ENCODE data around the gene RIPOR2. TPM values are rescaled to one million over a fixed set of nuclear protein-coding genes. Genes with fewer than 3 reads are reported as not detected.

RIPOR2 gene
- total and polyA plus RNA-seq, 2 donors (not counting 3 experiments of a cell fraction or from before 2014, with no cell fraction given), result 0.10 TPM; not detected in 1

- H3K79me2 ChIP-seq (ENCODE audit: control insufficient read depth, insufficient read depth, low read length), result no peaks in the 10 kb centered on the region
- H4K20me1 ChIP-seq (replicated peaks; ENCODE audit: control insufficient read depth, extremely low read depth, insufficient read depth, low read length), result no peaks in the 10 kb centered on the region
- dilution Hi-C loops (cut with MboI; ENCODE audit: extremely low pct_ligation_motif_present, low sequenced_read_pairs), result no loop called here
- H3K4me2 ChIP-seq (ENCODE audit: insufficient read depth, low read length), result no peak overlapping the region
- ChIA-PET CTCF (interaction anchor here (2.4 kb wide), 1 partner anchor 175 kb away, joined by 8 read pairs; no protein-coding TSS in a partner anchor), POLR2A (interaction anchor here (0.7 kb wide), 1 partner anchor 9 kb away, joined by 3 read pairs; no protein-coding TSS in a partner anchor)
- H3K27ac ChIP-seq (ENCODE audit: insufficient read depth, low read depth, low read length), result no peak overlapping the region
- no peak overlapping the region for H3K9ac ChIP-seq (replicated peaks; ENCODE audit: extremely low read depth, insufficient read depth, low read length)
- intact Hi-C loops (cut with micrococcal nuclease), result no loop called here
- FAIRE-seq (no peak), DNase-seq (ENCODE audit: low read depth, low spot score) (no peak)
- H3K9me3 ChIP-seq (replicated peaks; ENCODE audit: control insufficient read depth, insufficient read depth, low read length), result no peaks in the 10 kb centered on the region
- TF ChIP-seq JUN (IDR thresholded peaks at IDR 0.05; ENCODE audit: borderline replicate concordance, insufficient read depth, insufficient read length, low read depth), result no peak
- no peak for TF ChIP-seq MYC (IDR thresholded peaks at IDR 0.05; ENCODE audit: low read depth, low read length)
- no peak for TF ChIP-seq FOS (IDR thresholded peaks at IDR 0.05; ENCODE audit: borderline replicate concordance, insufficient read depth, low read length)
- no peak for TF ChIP-seq MAX (IDR thresholded peaks at IDR 0.05; ENCODE audit: insufficient read depth, insufficient read length)
- TF ChIP-seq EZH2 (IDR thresholded peaks at IDR 0.05; ENCODE audit: borderline replicate concordance, low read depth, low read length, severe bottlenecking), result no peak
- TF ChIP-seq GATA2 (IDR thresholded peaks at IDR 0.05; ENCODE audit: insufficient read depth, insufficient read length, low read depth, low read length), result no peak
- TF ChIP-seq POLR2A (IDR thresholded peaks at IDR 0.05; ENCODE audit: low read depth, low read length), result no peak
- TF ChIP-seq CTCF (IDR thresholded peaks at IDR 0.05; ENCODE audit: extremely low read depth in 1 of 2, insufficient read depth in 1 of 2, low read depth in 1 of 2, low read length in 2 of 2), result no peak
- TF ChIP-seq POLR2AphosphoS5 (IDR thresholded peaks at IDR 0.05; ENCODE audit: insufficient read depth, low read depth, low read length), result no peak
- no TSS peak for BruUV-seq (replicated peaks)
- H2AFZ ChIP-seq (ENCODE audit: low read depth, low read length), result no peak overlapping the region
- no peaks in the 10 kb centered on the region for H3K27me3 ChIP-seq (ENCODE audit: control insufficient read depth in 2 of 2, insufficient read depth in 2 of 2, low read length in 2 of 2)
- H3K9me1 ChIP-seq (replicated peaks; ENCODE audit: control insufficient read depth, extremely low read depth, insufficient read depth, low read length), result no peaks in the 10 kb centered on the region
- no peaks in the 10 kb centered on the region for H3K4me1 ChIP-seq (ENCODE audit: control insufficient read depth, extremely low read depth, insufficient read depth, low read length)
- H3K4me3 ChIP-seq (replicated peaks in 1 of 3; ENCODE audit: insufficient read depth in 1 of 3, low read depth in 1 of 3, low read length in 3 of 3), result no peak overlapping the region
- H3K36me3 ChIP-seq (ENCODE audit: control insufficient read depth in 2 of 2, extremely low read depth in 1 of 2, insufficient read depth in 2 of 2, low read length in 2 of 2), result no peaks in the 10 kb centered on the region
Observed at GRCh38 chr6:24759718-24760117, 176.0 kb downstream of the RIPOR2 start.

Measured in endothelial cell of umbilical vein (primary cell).